OCI-LY1 (cell line): ENCODE measurements around the gene NDUFB3.
"Not testable (repeated sequence)": the region's sequence is repeated elsewhere in the genome, so short reads cannot be mapped to it uniquely, and the experiment has no call there.

Experiments
- EZH2 ChIP-seq: fragments of 200-600 bp; sonication (generic), shearing (Covaris generic); IDR thresholded peaks from 2 replicates; pipeline ENCODE4 v1.8.0; 2017; ENCODE audit warnings: borderline replicate concordance, mixed run types, mild to moderate bottlenecking, antibody characterized with exemption, low read length, moderate library complexity, mixed read lengths
- TF ChIP-seq, protein P1 (sequence below): fragments of 200-600 bp; sonication (generic), shearing (Covaris generic); IDR thresholded peaks from 2 replicates; pipeline ENCODE4 v1.5.1; 2017; ENCODE audit warnings: mild to moderate bottlenecking, antibody characterized with exemption, low read length, moderate library complexity, mixed read lengths

DNA sequence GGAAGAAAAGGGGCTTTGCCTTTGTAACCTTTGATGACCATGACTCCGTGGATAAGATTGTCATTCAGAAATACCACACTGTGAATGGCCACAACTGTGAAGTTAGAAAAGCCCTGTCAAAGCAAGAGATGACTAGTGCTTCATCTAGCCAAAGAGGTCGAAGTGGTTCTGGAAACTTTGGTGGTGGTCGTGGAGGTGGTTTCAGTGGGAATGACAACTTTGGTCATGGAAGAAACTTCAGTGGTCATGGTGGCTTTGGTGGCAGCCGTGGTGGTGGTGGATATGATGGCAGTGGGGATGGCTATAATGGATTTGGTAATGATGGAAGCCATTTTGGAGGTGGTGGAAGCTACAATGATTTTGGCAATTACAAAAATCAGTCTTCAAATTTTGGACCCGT lies 8.3 kb upstream of the NDUFB3 start:
- TF ChIP-seq, protein P1, sequence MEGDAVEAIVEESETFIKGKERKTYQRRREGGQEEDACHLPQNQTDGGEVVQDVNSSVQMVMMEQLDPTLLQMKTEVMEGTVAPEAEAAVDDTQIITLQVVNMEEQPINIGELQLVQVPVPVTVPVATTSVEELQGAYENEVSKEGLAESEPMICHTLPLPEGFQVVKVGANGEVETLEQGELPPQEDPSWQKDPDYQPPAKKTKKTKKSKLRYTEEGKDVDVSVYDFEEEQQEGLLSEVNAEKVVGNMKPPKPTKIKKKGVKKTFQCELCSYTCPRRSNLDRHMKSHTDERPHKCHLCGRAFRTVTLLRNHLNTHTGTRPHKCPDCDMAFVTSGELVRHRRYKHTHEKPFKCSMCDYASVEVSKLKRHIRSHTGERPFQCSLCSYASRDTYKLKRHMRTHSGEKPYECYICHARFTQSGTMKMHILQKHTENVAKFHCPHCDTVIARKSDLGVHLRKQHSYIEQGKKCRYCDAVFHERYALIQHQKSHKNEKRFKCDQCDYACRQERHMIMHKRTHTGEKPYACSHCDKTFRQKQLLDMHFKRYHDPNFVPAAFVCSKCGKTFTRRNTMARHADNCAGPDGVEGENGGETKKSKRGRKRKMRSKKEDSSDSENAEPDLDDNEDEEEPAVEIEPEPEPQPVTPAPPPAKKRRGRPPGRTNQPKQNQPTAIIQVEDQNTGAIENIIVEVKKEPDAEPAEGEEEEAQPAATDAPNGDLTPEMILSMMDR = not testable (repeated sequence)
- TF ChIP-seq EZH2 = not testable (repeated sequence)
